Measurements from ENCODE around the gene LRG1.
"Not testable (repeated sequence)": the region's sequence is repeated elsewhere in the genome, so short reads cannot be mapped to it uniquely, and the experiment has no call there.

The LRG1 gene

DNA sequence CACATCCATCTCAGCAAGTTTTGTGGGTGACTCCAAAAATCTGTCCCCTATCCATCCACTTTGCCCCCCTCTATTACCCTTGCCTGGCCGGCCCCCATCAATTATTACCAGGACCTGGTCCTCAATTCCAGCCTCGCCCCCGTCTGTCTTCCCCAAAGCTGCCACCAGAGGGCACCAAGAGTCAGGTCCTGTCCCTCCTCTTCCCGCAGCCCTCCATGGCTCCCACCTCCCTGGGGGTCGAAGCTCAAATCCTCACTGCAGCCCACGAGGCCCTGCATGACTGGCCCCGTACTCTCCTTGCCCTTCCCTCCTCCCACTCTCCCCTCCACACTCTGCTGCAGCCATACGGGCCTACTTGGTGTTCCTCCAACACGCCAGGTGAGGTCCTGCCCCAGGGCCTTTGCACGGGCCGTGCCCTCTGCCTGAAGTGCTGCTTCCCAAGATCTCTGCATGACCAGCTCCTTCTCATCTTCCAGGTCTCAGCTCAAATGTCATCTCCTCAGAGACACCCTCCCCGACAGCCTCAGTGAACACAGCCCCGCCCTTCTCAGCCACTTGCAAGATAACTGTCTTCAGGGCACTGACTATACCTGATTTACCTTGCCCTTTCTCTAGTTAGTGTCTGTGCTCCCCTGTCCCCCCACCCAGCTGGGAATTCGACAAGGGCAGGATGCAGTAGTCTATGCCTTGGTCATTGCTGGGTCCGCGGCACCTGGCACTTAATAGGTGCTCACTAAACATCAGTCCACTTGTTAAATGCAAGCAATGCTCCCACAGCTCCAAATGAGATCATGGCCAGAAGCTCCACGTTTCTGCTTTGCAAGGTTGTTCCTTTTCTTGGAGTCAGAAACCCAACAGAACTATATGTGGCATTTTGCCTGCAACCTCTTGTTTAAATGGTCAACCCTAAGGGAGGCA is 36.4 kb upstream of the LRG1 start:
- in situ Hi-C loops (cut with HindIII; ENCODE audit: low sequenced_read_pairs), result no loop called here

DNA sequence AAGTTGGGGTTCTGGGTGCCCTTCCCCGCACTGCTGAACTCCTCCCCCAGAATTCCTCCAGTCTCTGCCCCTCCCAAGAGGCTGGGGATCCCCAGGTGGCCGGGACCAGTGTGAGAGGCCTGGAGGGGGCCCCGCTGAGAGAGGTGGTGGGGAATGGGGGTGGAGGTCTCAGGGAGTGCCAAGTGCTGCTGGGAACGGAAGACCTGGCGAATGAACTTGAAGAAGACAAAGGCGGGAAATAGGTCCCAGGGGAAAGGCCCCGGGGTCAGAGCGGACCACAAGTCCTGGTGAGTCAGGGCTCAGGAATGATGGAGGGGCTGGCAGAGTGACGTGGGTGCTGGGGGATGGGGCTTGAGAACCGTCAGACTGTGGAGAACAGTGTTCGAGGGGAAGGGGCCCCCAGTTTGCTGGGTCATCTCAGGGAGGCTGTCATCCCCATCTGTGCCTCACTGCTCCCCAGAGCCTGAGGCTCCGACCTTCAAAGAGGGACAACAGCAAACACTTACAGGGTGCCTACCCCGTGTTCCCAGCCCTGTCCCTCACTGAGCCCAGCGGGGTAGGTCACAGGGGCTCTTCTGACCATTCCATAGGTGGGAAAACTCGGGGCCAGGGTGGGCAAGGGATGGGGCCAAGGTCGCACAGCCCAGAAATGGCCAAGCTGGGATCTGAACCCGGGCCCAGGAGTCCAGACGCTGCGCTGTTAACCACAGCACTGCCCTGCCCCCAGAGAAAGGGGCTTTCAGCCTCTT is 35.6 kb upstream of the LRG1 start:
- in situ Hi-C loops (cut with HindIII; ENCODE audit: low sequenced_read_pairs), result no loop called here

DNA sequence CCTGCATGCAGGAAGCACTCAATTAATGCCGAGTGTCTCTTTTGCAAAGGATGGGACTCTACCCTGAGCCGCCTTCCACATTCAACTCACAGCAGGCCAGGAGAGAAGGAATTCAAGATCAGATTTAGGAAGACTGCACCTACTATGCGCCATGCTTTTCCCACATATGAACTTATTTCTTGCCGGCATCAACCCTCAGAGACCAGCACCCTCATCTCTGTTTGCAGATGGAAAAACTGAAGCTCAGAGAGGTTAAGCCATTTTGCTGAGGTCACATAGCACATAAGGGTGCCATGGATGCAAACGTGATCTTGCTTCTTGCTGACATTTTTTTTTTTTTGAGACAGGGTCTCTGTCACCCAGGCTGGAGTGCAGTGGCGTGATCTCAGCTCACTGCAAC is 33.8 kb upstream of the LRG1 start:
- in situ Hi-C loops (cut with HindIII; ENCODE audit: low sequenced_read_pairs), result no loop called here

DNA sequence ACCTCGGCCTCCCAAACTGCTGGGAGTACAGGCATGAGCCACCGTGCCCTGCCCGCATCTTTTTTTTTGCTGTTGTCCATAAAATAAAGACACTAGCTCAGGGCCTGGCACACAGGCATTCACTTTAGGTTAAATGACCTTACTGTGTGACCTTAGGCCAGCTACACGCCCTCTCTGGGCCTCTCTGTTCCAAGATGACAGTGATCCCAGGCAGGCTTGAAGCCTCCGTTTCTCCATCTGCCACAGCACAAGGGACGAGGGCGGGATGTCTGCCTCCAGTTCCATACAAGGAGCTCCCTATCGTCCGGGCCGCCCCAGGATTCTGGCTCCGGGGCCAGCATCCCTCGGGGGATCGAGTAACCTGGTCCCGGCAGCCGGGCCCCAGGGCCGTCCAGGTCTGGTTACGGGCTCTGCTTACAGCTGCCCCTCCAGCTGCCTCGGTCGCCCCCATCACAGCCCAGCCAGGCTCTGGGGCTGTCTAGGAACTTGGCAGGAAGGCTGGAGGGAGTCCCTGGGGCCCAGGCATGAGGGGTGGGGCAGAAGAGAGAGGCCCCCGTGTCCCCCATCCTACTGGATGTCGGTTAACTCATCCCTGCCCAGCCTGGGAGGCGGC is 31.6 kb upstream of the LRG1 start:
- in situ Hi-C loops (cut with HindIII; ENCODE audit: low sequenced_read_pairs), result no loop called here

DNA sequence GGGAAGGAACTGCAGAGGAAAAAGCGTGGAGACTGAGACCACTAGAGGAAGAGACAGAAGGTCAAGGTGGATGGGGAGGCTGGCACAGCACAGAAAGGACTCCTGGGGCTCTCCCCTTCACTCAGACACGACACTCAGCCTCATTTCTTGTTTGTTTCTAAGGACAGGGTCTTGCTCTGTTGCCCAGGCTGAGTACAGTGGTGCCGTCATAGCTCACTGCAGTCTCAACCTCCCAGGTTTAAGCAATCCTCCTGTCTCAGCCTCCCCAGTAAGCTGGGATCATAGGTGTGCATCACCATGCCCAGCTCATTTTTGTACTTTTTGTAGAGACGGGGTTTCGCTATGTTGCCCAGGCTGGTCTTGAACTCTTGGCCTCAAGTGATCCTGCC is 31.1 kb upstream of the LRG1 start:
- in situ Hi-C loops (cut with HindIII; ENCODE audit: low sequenced_read_pairs), result no loop called here

DNA sequence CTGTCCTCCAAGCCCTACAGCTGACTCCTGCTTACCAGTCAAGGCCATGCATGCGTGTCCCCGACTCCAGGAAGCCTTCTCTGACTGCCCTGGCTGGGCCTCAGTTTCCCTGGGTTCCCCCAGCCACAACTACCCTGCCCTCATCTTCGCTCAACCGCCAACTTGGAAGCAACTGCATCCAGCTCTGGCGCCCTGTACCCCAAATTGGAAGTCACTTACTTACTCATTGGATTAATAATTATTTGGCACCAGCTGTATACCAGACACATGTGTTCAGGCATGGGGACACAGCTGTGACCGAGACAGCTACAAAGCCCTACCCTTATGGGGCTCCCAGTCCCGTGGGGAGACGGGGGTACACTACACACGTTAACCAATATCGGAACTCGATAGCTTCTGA is 30.6 kb upstream of the LRG1 start:
- in situ Hi-C loops (cut with HindIII; ENCODE audit: low sequenced_read_pairs), result no loop called here

DNA sequence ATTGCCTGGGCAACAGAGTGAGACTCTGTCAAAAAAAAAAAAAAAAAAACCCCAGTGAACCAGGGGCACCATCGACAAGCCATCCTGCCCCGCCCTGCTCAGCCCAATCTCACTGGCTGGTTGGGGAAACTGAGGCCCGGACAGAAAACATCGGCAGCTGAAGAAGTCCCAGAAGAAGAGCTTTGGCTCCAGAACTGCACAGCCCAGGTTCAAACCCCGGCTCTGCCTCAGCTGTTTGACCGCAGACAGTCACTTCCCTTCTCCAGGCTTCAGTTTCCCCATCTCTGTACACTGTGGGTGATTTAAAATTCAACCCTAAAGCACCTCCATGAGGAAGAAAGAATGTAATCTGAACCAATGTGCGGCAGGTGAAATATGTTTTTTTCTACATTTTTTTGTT is 29.1 kb upstream of the LRG1 start:
- in situ Hi-C loops (cut with HindIII; ENCODE audit: low sequenced_read_pairs), result no loop called here

DNA sequence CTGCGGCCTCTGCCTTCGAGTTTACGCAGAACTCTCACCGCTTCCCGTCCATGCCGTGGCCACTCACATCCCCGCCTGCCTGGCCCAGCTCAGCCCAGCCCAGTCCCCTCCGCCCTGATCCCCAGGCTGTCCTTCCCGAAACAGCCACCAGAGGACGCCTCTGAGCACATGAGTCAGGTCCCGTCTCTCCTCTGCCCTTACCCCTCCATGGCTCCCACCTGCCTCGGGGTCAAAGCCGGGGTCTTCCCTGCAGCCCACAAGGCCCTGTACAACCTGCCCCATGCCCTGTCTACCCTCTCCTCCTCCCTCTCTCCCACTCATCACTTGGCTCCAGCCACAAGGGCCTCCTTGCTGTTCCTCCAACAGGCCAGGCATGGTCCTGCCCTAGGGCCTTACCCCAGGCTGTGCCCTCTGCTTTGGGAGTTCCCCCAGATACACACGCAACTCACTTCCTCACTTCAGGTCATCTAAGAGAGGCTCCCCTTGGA is 27.8 kb upstream of the LRG1 start:
- in situ Hi-C loops (cut with HindIII; ENCODE audit: low sequenced_read_pairs), result no loop called here

DNA sequence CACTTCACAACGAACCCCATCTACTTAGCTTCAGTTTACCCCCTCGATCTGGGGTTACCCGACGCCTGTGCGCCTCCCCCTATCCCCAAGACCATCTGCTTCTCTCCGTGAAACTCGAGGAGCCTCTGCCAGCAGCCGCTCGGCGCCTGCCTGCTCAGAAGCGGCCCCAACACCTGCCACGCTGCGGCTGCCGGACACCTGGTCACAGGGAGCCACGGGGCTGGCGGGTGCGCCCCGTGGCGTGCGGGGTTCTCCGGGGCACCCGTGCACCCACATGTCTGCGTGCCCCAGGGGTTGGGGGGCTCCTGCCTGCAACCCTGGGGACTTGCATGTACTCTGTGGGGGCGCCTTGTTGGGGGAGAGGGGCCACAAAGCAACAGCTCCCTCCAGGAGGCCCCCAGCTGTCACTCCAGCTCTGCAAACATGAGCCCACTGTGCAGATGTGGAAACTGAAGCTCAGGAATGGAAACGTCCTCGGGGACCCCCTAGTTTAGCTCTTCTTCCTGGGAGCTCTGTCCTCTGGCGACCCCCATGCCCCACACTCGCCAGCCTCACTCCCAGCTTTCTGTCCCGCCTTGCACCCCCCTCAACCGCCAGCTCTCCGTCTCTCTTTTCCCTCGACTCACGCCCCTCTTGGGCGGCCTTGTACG is 26.7 kb upstream of the LRG1 start:
- in situ Hi-C loops (cut with HindIII; ENCODE audit: low sequenced_read_pairs), result no loop called here

DNA sequence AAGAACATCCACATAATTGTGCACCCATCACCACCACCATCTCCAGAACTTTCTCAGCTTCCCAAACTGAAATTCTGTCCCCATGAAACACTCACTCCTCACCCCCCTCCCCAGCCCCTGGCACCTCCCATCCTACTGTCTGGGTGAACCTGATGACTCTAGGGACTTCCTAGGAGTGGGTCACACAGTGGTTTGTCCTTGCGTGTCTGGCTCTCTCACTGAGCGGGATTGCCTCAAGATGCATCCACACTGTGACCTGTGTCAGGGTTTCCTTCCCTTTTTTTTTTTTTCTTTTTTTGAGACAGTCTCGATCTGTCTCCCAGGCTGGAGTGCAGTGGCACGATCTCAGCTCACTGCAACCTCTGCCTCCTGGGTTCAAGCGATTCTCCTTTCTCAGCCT is 23.7 kb upstream of the LRG1 start:
- in situ Hi-C loops (cut with HindIII; ENCODE audit: low sequenced_read_pairs), result not testable (repeated sequence)

DNA sequence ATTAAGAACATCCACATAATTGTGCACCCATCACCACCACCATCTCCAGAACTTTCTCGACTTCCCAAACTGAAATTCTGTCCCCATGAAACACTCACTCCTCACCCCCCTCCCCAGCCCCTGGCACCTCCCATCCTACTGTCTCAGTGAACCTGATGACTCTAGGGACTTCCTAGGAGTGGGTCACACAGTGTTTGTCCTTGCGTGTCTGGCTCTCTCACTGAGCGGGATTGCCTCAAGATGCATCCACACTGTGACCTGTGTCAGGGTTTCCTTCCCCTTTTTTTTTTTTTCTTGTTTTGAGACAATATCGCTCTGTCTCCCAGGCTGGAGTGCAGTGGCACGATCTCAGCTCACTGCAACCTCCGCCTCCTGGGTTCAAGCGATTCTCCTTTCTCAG is 22.2 kb upstream of the LRG1 start:
- in situ Hi-C loops (cut with HindIII; ENCODE audit: low sequenced_read_pairs), result not testable (repeated sequence)

DNA sequence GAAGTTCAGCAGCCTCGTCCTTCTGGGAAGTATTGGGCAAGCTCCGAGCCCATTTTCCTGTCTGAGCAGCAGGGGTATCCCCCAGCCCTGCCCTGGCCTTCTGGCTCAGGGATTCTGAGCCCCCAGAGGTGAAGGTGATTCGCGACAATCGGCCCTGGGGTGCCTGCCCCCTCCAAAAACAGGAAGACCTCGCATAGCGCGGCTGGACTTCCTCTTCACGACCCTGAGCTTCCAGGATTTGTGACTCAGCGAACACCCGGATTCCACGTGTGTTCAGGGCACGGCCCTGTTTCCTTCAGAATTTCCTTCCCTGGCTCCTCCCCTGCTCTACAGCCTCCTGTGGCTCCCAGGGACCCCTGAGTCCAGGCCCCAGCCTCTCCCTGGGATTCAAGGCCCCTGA is 19.7 kb upstream of the LRG1 start, which contains the start of gene SEMA6B:
Gene SEMA6B, minus strand, starts transcription at position 116 of the 400 bp plus-strand sequence. CDS start 1,227 bp downstream, outside the sequence.
- in situ Hi-C loops (cut with HindIII; ENCODE audit: low sequenced_read_pairs), result no loop called here

DNA sequence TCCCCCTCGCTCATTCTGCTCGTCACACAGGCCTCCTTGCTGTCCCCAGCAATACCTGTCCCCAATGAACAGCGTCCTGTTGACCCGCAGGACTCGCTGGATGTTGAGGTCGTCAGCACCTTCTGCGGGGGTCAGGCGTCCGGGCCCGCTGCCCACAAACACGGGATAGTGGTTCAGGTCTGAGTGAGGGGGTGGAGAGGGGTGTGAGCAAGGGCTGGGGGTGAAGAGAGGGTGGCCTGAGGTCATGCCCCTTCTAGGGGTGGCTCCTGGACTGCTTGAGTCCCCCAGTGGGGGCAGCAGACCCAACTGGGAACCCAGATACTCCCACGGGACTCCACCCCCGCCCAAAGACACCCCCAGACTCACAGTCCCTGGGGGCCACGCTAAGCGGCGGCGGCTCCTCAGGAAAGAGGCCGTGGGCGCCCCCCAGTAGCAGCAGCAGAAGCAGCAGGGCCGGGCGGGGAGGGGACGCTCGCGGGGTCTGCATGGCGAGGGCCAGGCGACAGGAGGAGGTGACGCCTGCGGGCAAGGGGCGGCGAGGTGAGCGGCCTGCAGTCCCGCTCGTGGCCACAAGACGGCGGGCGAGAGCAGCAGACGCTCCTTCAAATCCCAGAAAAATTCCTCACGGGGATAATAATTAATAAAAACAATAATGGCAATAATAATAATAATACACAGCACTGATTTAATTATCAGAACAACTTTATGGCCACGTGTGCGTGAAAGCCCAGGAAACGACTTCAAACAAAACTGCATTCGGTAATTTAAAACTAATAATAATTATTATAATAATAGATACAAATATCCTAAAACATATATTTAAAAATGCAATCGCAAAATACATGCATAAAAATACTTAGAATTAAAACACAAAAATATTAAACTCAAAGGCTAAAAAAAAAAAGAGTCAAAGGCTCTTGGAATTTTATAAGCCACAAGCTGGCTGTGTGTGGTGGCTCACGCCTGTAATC is 18.4 kb upstream of the LRG1 start:
- in situ Hi-C loops (cut with HindIII; ENCODE audit: low sequenced_read_pairs), result no loop called here

DNA sequence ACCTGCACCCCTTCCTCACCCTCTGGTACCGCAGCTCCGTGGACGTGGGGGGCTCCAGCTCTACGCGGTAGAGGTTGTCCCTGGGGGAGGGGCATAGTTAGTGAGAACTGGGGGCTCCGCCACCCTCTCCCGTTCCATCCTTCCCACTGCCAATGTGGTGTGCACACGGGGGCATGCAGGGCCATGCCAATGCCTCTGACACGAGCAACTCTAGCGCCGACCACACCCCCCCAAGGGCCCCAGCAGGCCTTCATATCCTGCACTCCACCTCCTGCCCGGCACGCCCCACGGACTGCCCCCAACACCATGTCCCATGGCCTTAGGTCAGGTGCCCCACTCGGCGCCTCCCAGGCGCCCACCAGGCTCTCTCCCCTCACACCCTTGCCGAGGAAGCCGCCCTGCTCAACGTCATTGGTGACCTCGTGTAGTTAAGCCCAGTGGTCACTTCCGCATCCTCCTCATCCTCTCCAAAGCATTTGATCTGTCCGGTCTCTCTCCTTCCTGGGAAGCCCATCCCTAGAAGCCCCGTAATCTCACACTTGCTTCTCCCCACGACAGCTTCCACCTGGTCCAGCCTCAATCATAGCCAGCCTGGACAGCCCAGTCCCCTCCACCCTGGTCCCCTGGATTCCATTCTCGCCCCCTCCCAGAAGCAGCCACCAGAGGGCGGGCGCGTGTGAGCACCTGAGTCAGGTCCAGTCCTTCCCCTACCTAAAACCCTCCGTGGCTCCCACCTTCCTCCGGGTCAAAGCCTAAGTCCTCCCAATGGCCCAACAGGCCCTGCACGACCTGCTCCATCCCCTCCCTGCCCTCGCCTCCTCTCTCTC is 17.5 kb upstream of the LRG1 start:
- in situ Hi-C loops (cut with HindIII; ENCODE audit: low sequenced_read_pairs), result no loop called here

DNA sequence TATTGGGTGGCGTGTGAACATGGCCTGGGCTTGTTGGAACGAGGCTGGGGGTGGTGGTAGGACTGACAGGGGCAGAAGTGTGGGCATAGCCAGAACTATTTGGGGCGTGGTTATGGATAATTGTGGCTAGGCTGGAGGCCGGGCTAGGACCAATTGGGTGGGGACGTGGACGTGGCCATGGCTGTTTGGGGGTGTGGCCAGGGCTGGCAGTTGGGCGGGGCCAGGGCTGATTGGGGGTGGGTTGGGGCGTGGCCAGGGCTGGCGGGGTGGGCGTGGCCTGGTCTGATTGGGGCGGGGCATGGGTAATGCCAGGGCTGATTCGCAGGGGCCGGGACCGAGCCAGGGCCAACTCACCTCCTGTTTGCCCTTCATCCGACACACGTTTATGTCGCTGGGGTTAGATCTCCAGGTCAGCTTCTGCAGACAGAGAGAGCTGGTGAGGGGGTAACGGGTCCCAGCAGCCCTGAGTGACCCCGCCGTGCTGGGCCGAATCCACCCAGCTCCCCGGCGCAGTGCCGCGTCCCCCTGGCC is 16.8 kb upstream of the LRG1 start:
- in situ Hi-C loops (cut with HindIII; ENCODE audit: low sequenced_read_pairs), result no loop called here

DNA sequence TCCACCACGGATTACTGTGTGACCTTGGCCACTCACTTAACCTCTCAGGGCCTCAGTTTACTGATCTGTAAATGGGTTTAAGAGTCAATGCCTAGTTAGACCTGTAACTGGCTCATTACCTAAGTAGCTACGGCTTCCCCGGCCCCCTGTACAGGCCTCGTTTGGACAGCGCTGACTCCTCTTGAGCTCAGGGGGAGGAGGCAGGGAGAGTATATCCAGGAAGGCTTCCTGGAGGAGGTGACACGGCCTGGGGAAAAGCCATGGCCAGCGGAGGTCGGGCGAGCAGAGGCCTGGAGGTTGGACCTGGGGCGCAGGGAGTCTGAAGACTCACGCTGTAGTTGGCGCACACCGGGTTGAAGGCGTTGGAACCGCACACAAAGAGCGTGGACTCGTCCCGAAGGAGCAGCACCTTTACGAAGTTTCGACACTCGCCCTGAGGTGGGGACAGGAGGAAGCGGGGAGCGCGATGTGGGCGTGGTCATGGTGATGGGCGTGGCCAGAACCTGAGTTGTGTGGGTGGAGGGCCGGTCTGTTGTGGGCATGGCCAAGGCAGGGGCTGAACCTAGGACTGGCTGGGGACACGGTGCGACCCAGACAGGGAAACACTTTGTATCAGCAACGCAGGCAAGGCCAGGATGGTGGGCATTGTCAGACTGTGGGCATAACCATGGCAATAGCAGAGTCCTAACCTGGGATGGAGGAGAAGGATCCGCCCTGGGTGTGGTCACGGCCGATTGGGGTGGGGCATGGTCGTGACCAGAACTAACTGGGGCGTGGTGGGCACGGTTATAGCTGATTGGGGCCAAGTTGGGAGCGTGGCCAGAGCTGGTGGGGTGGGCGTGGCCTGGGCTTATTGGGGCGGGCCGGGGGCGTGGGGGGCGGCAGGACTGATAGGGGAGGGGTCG is 16.1 kb upstream of the LRG1 start:
- in situ Hi-C loops (cut with HindIII; ENCODE audit: low sequenced_read_pairs), result no loop called here

DNA sequence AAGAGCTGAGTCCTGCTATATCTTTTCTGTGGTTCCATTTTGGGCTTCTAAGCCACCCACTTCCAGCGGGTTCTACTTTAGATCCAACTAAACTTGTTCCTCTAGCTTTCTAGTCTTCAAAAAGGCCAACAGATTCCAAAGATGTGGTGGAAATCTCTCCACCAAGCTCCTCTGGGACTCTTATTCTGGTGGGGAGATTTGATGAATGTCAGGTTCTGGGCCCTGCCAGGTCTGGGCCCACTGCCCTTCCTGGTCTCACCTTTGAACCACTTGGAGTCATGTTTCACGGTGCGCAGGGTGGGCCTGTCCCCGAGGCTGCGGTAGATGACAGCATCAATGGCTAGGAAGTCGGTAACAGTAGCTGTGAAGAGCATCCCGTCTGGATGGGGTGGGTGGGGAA is 14.9 kb upstream of the LRG1 start:
- in situ Hi-C loops (cut with HindIII; ENCODE audit: low sequenced_read_pairs), result no loop called here

DNA sequence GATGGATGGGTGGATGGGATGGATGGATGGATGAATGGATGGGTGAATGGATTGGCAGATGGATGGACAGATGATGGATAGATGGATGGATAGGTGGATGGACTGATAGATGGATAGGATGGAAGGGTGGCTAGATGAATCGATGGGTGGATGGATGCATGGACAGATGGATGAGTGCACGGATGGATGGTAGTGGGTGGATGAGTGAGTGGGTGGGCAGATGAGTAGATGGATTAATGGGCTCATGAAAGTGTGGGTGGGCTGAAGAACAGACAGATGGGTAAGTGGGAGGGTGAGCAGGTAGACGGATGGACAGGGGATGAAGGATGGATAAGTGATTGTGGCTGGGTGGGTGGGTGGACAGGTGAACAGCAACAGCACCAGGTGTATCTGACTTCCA is 13.9 kb upstream of the LRG1 start:
- in situ Hi-C loops (cut with HindIII; ENCODE audit: low sequenced_read_pairs), result no loop called here
